ENCODE measurements around the gene BCL2A1. TPM values are rescaled to one million over a fixed set of nuclear protein-coding genes. Genes with fewer than 3 reads are reported as not detected.

Gene BCL2A1
- polyA plus RNA-seq, 1 donor (not counting 4 experiments of a cell fraction or from before 2014, with no cell fraction given) = 0.10 TPM

- FAIRE-seq = no peak
- no peak overlapping the region for H3K4me2 ChIP-seq (ENCODE audit: control insufficient read depth, extremely low read depth, insufficient read depth, low read depth, low read length)
- H3K9me3 ChIP-seq (ENCODE audit: control insufficient read depth, low read depth, low read length) = no peaks in the 10 kb centered on the region
- no peak for TF ChIP-seq CTCF (optimal IDR thresholded peaks at IDR 0.05 in 1 of 3, IDR thresholded peaks at IDR 0.05 in 1 of 3, conservative IDR thresholded peaks at IDR 0.05 in 1 of 3; ENCODE audit: extremely low read depth in 1 of 3, insufficient read depth in 2 of 3, low read length in 3 of 3)
- no peak for TF ChIP-seq EZH2 (IDR thresholded peaks at IDR 0.05; ENCODE audit: low read length)
- H3K27me3 ChIP-seq (ENCODE audit: control insufficient read depth, extremely low read depth, insufficient read depth, low read length) = peaks cover 4% of the 10 kb centered on the region
- no peak overlapping the region for H3K4me3 ChIP-seq (ENCODE audit: control insufficient read depth in 2 of 3, extremely low read depth in 1 of 3, insufficient read depth in 2 of 3, low read depth in 1 of 3, low read length in 3 of 3)
- no peak overlapping the region for H3K9ac ChIP-seq (ENCODE audit: control insufficient read depth, extremely low read depth, insufficient read depth, low read length)
- dilution Hi-C loops (cut with MboI; ENCODE audit: extremely low pct_ligation_motif_present, low sequenced_read_pairs) = no loop called here
- no peak overlapping the region for H2AFZ ChIP-seq (ENCODE audit: control insufficient read depth, low read length)
- H3K36me3 ChIP-seq (ENCODE audit: control insufficient read depth in 2 of 2, extremely low read depth in 1 of 2, insufficient read depth in 2 of 2, low read length in 2 of 2) = no peaks in the 10 kb centered on the region
- no peaks in the 10 kb centered on the region for H4K20me1 ChIP-seq (ENCODE audit: control insufficient read depth, extremely low read depth, insufficient read depth, low read length)
- no peaks in the 10 kb centered on the region for H3K79me2 ChIP-seq (ENCODE audit: control insufficient read depth, insufficient read depth, low read length)
- no peak overlapping the region for H3K27ac ChIP-seq (ENCODE audit: control insufficient read depth, insufficient read depth, low read length)
- peaks cover 10% of the 10 kb centered on the region for H3K4me1 ChIP-seq (ENCODE audit: control insufficient read depth, extremely low read depth, insufficient read depth, low read length)
- no peaks in the 10 kb centered on the region for H3K9me1 ChIP-seq (ENCODE audit: control insufficient read depth, extremely low read depth, insufficient read depth, low read length)
- DNase-seq (ENCODE audit: low read depth, low spot score) = no peak
Observed at GRCh38 chr15:79991826-79992225, 20.8 kb upstream of the BCL2A1 start.

- DNase-seq (ENCODE audit: low read depth, low spot score) (no peak), FAIRE-seq (no peak)
- Histone ChIP-seq H3K27ac (ENCODE audit: control insufficient read depth, insufficient read depth, low read length) (no peak overlapping the region), H3K79me2 (ENCODE audit: control insufficient read depth, insufficient read depth, low read length) (no peaks in the 10 kb centered on the region), H4K20me1 (ENCODE audit: control insufficient read depth, extremely low read depth, insufficient read depth, low read length) (no peaks in the 10 kb centered on the region), H3K4me2 (ENCODE audit: control insufficient read depth, extremely low read depth, insufficient read depth, low read depth, low read length) (no peak overlapping the region), H3K36me3 (ENCODE audit: control insufficient read depth in 2 of 2, extremely low read depth in 1 of 2, insufficient read depth in 2 of 2, low read length in 2 of 2) (no peaks in the 10 kb centered on the region), H3K4me1 (ENCODE audit: control insufficient read depth, extremely low read depth, insufficient read depth, low read length) (peaks cover 10% of the 10 kb centered on the region), H3K9ac (ENCODE audit: control insufficient read depth, extremely low read depth, insufficient read depth, low read length) (no peak overlapping the region), H3K9me3 (ENCODE audit: control insufficient read depth, low read depth, low read length) (no peaks in the 10 kb centered on the region), H2AFZ (ENCODE audit: control insufficient read depth, low read length) (no peak overlapping the region), H3K27me3 (ENCODE audit: control insufficient read depth, extremely low read depth, insufficient read depth, low read length) (peaks cover 4% of the 10 kb centered on the region), H3K9me1 (ENCODE audit: control insufficient read depth, extremely low read depth, insufficient read depth, low read length) (no peaks in the 10 kb centered on the region), H3K4me3 (ENCODE audit: control insufficient read depth in 2 of 3, extremely low read depth in 1 of 3, insufficient read depth in 2 of 3, low read depth in 1 of 3, low read length in 3 of 3) (no peak overlapping the region)
- TF ChIP-seq EZH2 (IDR thresholded peaks at IDR 0.05; ENCODE audit: low read length) = no peak
- no peak for TF ChIP-seq CTCF (optimal IDR thresholded peaks at IDR 0.05 in 1 of 3, IDR thresholded peaks at IDR 0.05 in 1 of 3, conservative IDR thresholded peaks at IDR 0.05 in 1 of 3; ENCODE audit: extremely low read depth in 1 of 3, insufficient read depth in 2 of 3, low read length in 3 of 3)
- dilution Hi-C loops (cut with MboI; ENCODE audit: extremely low pct_ligation_motif_present, low sequenced_read_pairs) = no loop called here
Observed at GRCh38 chr15:79990997-79991334, 20.0 kb upstream of the BCL2A1 start.
